Stimulated activated CD4-positive, alpha-beta T cell treated with anti-CD3 and anti-CD28 coated beads, Interleukin-4, amount 100 ng/mL, for 24 hours (primary cell): ENCODE data around the gene ISG20L2.
A peak's percentile ranks its signal among the peaks of the same experiment; 100 is the strongest.

Source experiments
- DNase-seq: peaks from one replicate; pipeline ENCODE4 v3.0.0-alpha.2; 2020

Gene ISG20L2

DNA sequence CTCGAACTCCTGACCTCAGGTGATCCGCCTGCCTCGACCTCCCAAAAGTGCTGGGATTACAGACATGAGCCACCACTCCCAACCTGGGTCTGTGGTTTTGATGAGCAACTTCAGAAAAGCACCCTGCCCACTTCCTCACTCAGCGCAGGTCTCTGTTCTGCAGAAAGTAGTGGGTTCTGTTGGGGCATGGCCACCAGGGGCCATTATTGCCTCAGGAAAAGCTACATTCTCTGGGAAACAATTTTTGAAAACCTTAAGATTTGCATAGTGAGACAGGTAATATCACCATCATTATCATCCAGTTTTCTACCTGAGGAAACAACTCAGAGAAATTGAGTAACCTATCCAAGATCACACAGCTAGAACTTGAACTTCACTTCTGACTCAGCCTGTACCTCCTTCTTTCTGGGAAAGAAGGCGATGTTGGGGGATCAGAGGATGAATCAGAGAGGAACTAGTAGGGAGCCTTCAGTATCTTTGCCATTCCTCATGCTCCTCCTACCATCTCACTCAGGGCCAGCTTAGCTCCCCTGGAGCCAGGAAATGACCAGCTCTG is 44.3 kb downstream of the ISG20L2 start:
- peak; percentile 32 for DNase-seq

- DNase-seq, result no peak
These were observed 46.2 kb downstream of the ISG20L2 start for GRCh38 chr1:156682166-156682890.

- DNase-seq, result no peak
These were observed 47.2 kb downstream of the ISG20L2 start for GRCh38 chr1:156681196-156681960.

- DNase-seq, result no peak
These were observed 48.5 kb downstream of the ISG20L2 start for GRCh38 chr1:156680056-156680455.

DNA sequence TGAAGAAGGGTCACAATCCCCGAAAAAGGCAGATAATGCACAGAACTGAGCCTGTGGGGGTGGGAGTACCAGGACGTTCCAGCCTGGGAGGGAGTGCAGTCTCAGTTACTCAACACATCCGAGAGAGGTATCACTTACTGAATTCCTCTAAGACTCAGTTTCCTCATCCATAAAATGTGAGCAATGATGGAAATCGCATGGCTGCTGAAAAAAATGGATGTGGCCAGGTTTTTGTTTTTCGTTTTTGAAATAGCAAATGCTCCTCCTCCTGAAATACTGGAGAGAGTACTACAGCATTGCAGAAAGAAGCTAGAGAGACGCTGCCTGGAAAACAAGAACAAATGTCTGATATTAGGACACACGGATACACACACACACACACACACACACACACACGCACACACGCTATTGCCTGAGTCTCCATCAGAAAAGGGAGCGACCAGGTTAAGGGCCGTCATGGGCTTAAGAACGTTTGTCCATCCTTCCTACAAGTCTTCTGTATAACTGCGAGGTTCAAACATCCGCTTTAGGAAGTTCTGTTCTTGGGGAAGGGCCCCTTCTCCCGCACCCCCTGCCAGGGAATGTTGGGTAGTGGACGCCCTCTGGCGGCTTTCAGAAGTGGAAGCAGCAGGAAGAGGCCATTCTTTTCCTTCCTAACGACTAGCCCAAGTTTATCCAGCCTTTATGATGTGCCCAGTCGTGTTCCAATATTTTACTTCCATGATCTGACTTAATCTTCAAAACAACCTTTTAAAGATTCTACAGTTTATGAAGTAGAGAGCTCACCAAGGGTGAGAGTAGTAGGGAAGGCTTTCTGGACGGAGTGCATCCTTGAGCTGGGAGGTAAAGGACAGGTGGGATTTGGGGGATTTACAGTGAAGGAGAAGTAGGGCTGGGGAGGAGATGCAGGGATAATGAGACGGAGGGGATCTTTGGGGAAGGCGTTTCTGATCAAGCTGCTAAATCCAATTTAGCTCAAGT is 50.7 kb downstream of the ISG20L2 start:
- DNase-seq, result peak; percentile 27

GRCh38 chr1:156676820-156677615 is 51.5 kb downstream of the ISG20L2 start, which contains the start of gene NES:
NES (minus strand) TSS chr1:156677407; CDS start chr1:156677264, 143 bp downstream.
- no peak for DNase-seq

- no peak for DNase-seq
These were observed 52.3 kb downstream of the ISG20L2 start for GRCh38 chr1:156676114-156676819.

DNA sequence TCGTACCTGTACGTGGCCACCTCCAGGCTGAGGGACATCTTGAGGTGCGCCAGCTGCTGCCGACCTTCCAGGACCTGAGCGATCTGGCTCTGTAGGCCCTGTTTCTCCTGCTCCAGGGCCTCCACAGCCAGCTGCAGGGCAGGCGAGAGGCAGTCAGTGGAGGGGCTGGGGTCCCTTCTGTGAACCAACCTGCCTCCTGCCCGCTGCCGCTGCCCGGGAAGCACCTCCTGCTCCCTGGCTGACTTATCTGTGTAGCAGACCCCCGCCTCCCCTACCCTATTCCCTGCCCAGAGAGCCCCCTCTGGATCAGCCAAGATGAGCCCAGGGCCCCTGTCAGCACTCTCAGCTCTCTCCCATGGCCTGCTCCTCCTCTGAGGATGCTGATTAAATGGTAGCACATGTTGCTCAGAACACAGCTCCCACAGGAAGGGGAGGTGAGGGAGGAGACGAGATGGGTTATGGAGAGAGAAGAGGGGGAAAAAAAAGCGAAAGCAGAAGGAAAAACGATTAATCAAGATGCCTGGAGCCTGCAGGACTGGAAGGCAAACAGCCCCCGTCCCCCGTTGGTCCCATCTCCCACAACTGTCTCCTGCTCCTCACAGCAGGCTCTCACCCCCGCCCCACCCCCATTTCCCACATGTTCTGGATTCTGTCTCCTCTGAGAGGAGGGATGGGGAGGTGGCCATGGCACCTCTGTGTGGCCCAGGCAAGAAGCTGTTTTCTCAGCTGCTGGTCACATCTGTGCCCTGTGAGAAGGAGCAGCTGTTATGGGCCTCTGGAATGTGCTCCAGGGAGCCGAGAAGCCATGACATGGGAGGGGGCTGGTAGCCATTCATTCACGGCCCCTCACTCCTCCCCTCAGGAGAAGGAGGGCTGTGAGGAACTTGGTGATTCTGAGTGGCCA is 53.1 kb downstream of the ISG20L2 start:
- DNase-seq, result no peak

DNA sequence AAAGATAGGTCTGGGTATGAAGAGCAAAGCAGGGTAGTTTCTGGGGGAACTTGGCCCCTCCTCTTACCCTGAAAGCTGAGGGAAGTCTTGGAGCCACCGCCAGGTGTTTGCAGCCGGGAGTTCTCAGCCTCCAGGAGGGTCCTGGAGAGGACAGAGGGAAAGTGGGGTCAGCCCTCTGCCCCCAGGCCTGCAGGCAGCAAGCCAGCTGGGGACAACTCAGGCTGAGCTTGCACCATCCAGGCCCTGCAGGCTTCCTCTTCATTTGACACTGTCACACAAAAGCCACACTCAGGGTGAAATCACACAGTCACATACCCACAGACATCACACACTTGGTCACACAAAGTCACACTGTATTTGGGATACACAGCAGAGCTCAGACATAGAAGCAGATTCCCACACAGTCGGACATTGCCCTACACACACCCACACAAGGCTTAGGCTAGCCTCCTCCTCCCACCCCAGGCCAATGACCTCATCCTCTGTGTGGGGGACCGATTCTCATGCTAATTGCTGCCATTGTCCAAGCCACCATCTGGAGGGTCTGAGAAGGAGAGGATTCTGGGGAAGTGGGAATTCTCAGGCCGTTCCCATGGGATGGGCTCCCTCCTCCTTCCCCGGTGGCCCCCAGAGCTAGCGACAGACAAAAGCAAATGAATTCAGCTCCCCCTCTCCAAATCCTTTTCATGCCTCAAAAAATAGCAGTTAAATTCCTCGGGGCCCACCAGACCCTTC is 55.0 kb downstream of the ISG20L2 start:
- no peak for DNase-seq
